Measurements from ENCODE around the gene DCAF10. TPM values are rescaled to one million over a fixed set of nuclear protein-coding genes. Genes with fewer than 3 reads are reported as not detected.

Gene DCAF10
- total and polyA plus RNA-seq, 4 donors: 8.3 to 29.5 (median 18.5) TPM

GRCh38 chr9:37827483-37828165 lies 27.0 kb downstream of the DCAF10 start:
- ATAC-seq (ENCODE audit: low FRiP score) (no peak), DNase-seq (no peak)
- H3K27ac ChIP-seq (ENCODE audit: low read depth in 1 of 2, low read length in 2 of 2): no peak overlapping the region
- H3K9me3 ChIP-seq (ENCODE audit: control insufficient read depth, low read length): no peaks in the 10 kb centered on the region
- intact Hi-C loops (cut with DNase I): no loop called here
- 93 to 94% methylated on average over 4 of the region's 4 CpGs for WGBS, 2 donors
- H3K4me3 ChIP-seq (ENCODE audit: low read length in 2 of 2): no peak overlapping the region
- H3K36me3 ChIP-seq (ENCODE audit: control insufficient read depth in 1 of 2, insufficient read depth in 2 of 2, low read length in 1 of 2): peaks cover 2 to 7% of the 10 kb centered on the region in 2 donors
- H3K27me3 ChIP-seq (ENCODE audit: control insufficient read depth in 1 of 2, insufficient read depth in 2 of 2, low read length in 1 of 2): no peaks in the 10 kb centered on the region
- no peaks in the 10 kb centered on the region for H3K4me1 ChIP-seq (ENCODE audit: control insufficient read depth in 1 of 2, insufficient read depth in 2 of 2, low read length in 2 of 2)

- Histone ChIP-seq H3K4me3 (ENCODE audit: low read length in 2 of 2) (no peak overlapping the region), H3K4me1 (ENCODE audit: control insufficient read depth in 1 of 2, insufficient read depth in 2 of 2, low read length in 2 of 2) (no peaks in the 10 kb centered on the region), H3K27me3 (ENCODE audit: control insufficient read depth in 1 of 2, insufficient read depth in 2 of 2, low read length in 1 of 2) (no peaks in the 10 kb centered on the region), H3K9me3 (ENCODE audit: control insufficient read depth, low read length) (no peaks in the 10 kb centered on the region), H3K27ac (ENCODE audit: low read depth in 1 of 2, low read length in 2 of 2) (no peak overlapping the region), H3K36me3 (ENCODE audit: control insufficient read depth in 1 of 2, insufficient read depth in 2 of 2, low read length in 1 of 2) (no peaks in the 10 kb centered on the region)
- no peak for ATAC-seq (ENCODE audit: low FRiP score)
- DNase-seq: no peak
- WGBS, 2 donors: 94% methylated on average over 13 of the region's 13 CpGs
- intact Hi-C loops (cut with DNase I): no loop called here
These were observed 35.2 kb downstream of the DCAF10 start for GRCh38 chr9:37835821-37836220.

- 90 to 98% methylated on average over 2 of the region's 2 CpGs for WGBS, 2 donors
- ATAC-seq (ENCODE audit: low FRiP score) (no peak), DNase-seq (no peak)
- H3K9me3 ChIP-seq (ENCODE audit: control insufficient read depth, low read length): no peaks in the 10 kb centered on the region
- no peaks in the 10 kb centered on the region for H3K27me3 ChIP-seq (ENCODE audit: control insufficient read depth in 1 of 2, insufficient read depth in 2 of 2, low read length in 1 of 2)
- no peak overlapping the region for H3K4me3 ChIP-seq (ENCODE audit: low read length in 2 of 2)
- no peak overlapping the region for H3K27ac ChIP-seq (ENCODE audit: low read depth in 1 of 2, low read length in 2 of 2)
- no peaks in the 10 kb centered on the region for H3K4me1 ChIP-seq (ENCODE audit: control insufficient read depth in 1 of 2, insufficient read depth in 2 of 2, low read length in 2 of 2)
- intact Hi-C loops (cut with DNase I): no loop called here
- H3K36me3 ChIP-seq (ENCODE audit: control insufficient read depth in 1 of 2, insufficient read depth in 2 of 2, low read length in 1 of 2): no peaks in the 10 kb centered on the region
These were observed 35.8 kb downstream of the DCAF10 start for GRCh38 chr9:37836386-37836785.

GRCh38 chr9:37839496-37840461 lies 39.2 kb downstream of the DCAF10 start:
- H3K36me3 ChIP-seq (ENCODE audit: control insufficient read depth in 1 of 2, insufficient read depth in 2 of 2, low read length in 1 of 2): no peaks in the 10 kb centered on the region
- H3K9me3 ChIP-seq (ENCODE audit: control insufficient read depth, low read length): no peaks in the 10 kb centered on the region
- DNase-seq (no peak), ATAC-seq (ENCODE audit: low FRiP score) (no peak)
- 95 to 97% methylated on average over 3 of the region's 3 CpGs for WGBS, 2 donors
- H3K27me3 ChIP-seq (ENCODE audit: control insufficient read depth in 1 of 2, insufficient read depth in 2 of 2, low read length in 1 of 2): no peaks in the 10 kb centered on the region
- no peaks in the 10 kb centered on the region for H3K4me1 ChIP-seq (ENCODE audit: control insufficient read depth in 1 of 2, insufficient read depth in 2 of 2, low read length in 2 of 2)
- intact Hi-C loops (cut with DNase I): no loop called here
- no peak overlapping the region for H3K27ac ChIP-seq (ENCODE audit: low read depth in 1 of 2, low read length in 2 of 2)
- H3K4me3 ChIP-seq (ENCODE audit: low read length in 2 of 2): no peak overlapping the region

GRCh38 chr9:37840560-37841194 lies 40.1 kb downstream of the DCAF10 start:
- no peak for ATAC-seq (ENCODE audit: low FRiP score)
- DNase-seq: no peak
- Histone ChIP-seq H3K36me3 (ENCODE audit: control insufficient read depth in 1 of 2, insufficient read depth in 2 of 2, low read length in 1 of 2) (no peaks in the 10 kb centered on the region), H3K9me3 (ENCODE audit: control insufficient read depth, low read length) (no peaks in the 10 kb centered on the region), H3K4me1 (ENCODE audit: control insufficient read depth in 1 of 2, insufficient read depth in 2 of 2, low read length in 2 of 2) (no peaks in the 10 kb centered on the region), H3K4me3 (ENCODE audit: low read length in 2 of 2) (no peak overlapping the region), H3K27me3 (ENCODE audit: control insufficient read depth in 1 of 2, insufficient read depth in 2 of 2, low read length in 1 of 2) (no peaks in the 10 kb centered on the region), H3K27ac (ENCODE audit: low read depth in 1 of 2, low read length in 2 of 2) (no peak overlapping the region)
- intact Hi-C loops (cut with DNase I): no loop called here
- 84 to 91% methylated on average over 4 of the region's 4 CpGs for WGBS, 2 donors

GRCh38 chr9:37852222-37852621 lies 51.6 kb downstream of the DCAF10 start:
- ATAC-seq (ENCODE audit: low FRiP score) (no peak), DNase-seq (no peak)
- no peak overlapping the region for H3K27ac ChIP-seq (ENCODE audit: low read depth in 1 of 2, low read length in 2 of 2)
- H3K4me1 ChIP-seq (ENCODE audit: control insufficient read depth in 1 of 2, insufficient read depth in 2 of 2, low read length in 2 of 2): no peaks in the 10 kb centered on the region
- no peaks in the 10 kb centered on the region for H3K36me3 ChIP-seq (ENCODE audit: control insufficient read depth in 1 of 2, insufficient read depth in 2 of 2, low read length in 1 of 2)
- no peaks in the 10 kb centered on the region for H3K9me3 ChIP-seq (ENCODE audit: control insufficient read depth, low read length)
- H3K4me3 ChIP-seq (ENCODE audit: low read length in 2 of 2): no peak overlapping the region
- intact Hi-C loops (cut with DNase I): no loop called here
- no peaks in the 10 kb centered on the region for H3K27me3 ChIP-seq (ENCODE audit: control insufficient read depth in 1 of 2, insufficient read depth in 2 of 2, low read length in 1 of 2)
- WGBS, 2 donors: 96 to 98% methylated on average over 2 of the region's 2 CpGs

- intact Hi-C loops (cut with DNase I): no loop called here
- Histone ChIP-seq H3K9me3 (ENCODE audit: control insufficient read depth, low read length) (no peaks in the 10 kb centered on the region), H3K4me1 (ENCODE audit: control insufficient read depth in 1 of 2, insufficient read depth in 2 of 2, low read length in 2 of 2) (no peaks in the 10 kb centered on the region), H3K27ac (ENCODE audit: low read depth in 1 of 2, low read length in 2 of 2) (no peak overlapping the region), H3K36me3 (ENCODE audit: control insufficient read depth in 1 of 2, insufficient read depth in 2 of 2, low read length in 1 of 2) (peaks cover 0 to 4% of the 10 kb centered on the region in 2 donors), H3K27me3 (ENCODE audit: control insufficient read depth in 1 of 2, insufficient read depth in 2 of 2, low read length in 1 of 2) (no peaks in the 10 kb centered on the region), H3K4me3 (ENCODE audit: low read length in 2 of 2) (no peak overlapping the region)
- DNase-seq (no peak), ATAC-seq (ENCODE audit: low FRiP score) (no peak)
- 94% methylated on average over 1 of the region's 1 CpG for WGBS, 2 donors
These were observed 56.0 kb downstream of the DCAF10 start for GRCh38 chr9:37856551-37856950.

GRCh38 chr9:37859043-37859442 lies 58.4 kb downstream of the DCAF10 start:
- Histone ChIP-seq H3K4me3 (ENCODE audit: low read length in 2 of 2) (no peak overlapping the region), H3K27me3 (ENCODE audit: control insufficient read depth in 1 of 2, insufficient read depth in 2 of 2, low read length in 1 of 2) (no peaks in the 10 kb centered on the region), H3K4me1 (ENCODE audit: control insufficient read depth in 1 of 2, insufficient read depth in 2 of 2, low read length in 2 of 2) (no peaks in the 10 kb centered on the region), H3K27ac (ENCODE audit: low read depth in 1 of 2, low read length in 2 of 2) (no peak overlapping the region), H3K36me3 (ENCODE audit: control insufficient read depth in 1 of 2, insufficient read depth in 2 of 2, low read length in 1 of 2) (peaks cover 3 to 8% of the 10 kb centered on the region in 2 donors), H3K9me3 (ENCODE audit: control insufficient read depth, low read length) (no peaks in the 10 kb centered on the region)
- no peak for ATAC-seq (ENCODE audit: low FRiP score)
- intact Hi-C loops (cut with DNase I): no loop called here
- WGBS, 2 donors: 86 to 89% methylated on average over 1 of the region's 1 CpG
- DNase-seq: no peak

All from aorta (tissue), 5 donors.